Stimulated activated CD4-positive, alpha-beta T cell treated with anti-CD3 and anti-CD28 coated beads, TNF-alpha, amount 100 ng/mL, for 24 hours (primary cell): ENCODE data around the gene ENTR1.

Experiments used
- DNase-seq, 3 experiments: peaks; one replicate each; pipeline ENCODE4 v3.0.0-alpha.2; 2020; ENCODE audit warnings: low read depth in 3 of 3

Gene ENTR1

GRCh38 chr9:136377341-136378169 lies 32.9 kb downstream of the ENTR1 start:
- DNase-seq = no peak

GRCh38 chr9:136376457-136376856 lies 34.0 kb downstream of the ENTR1 start:
- no peak for DNase-seq

GRCh38 chr9:136375096-136375495 lies 35.3 kb downstream of the ENTR1 start:
- no peak for DNase-seq

- no peak for DNase-seq
These were observed 36.2 kb downstream of the ENTR1 start for GRCh38 chr9:136374183-136374575.

- DNase-seq = no peak
These were observed 36.9 kb downstream of the ENTR1 start, which contains the start of gene CARD9 for GRCh38 chr9:136373300-136374182. Gene CARD9, minus strand, starts transcription at chr9:136373669. Its CDS starts 1,591 bp downstream, at chr9:136372078.

- DNase-seq = no peak
These were observed 37.7 kb downstream of the ENTR1 start for GRCh38 chr9:136372561-136373299.

GRCh38 chr9:136372006-136372405 lies 38.4 kb downstream of the ENTR1 start:
- no peak for DNase-seq

- DNase-seq = no peak
These were observed 38.9 kb downstream of the ENTR1 start for GRCh38 chr9:136371533-136371880.

GRCh38 chr9:136370687-136371532 lies 39.5 kb downstream of the ENTR1 start:
- DNase-seq = no peak

- no peak for DNase-seq
These were observed 40.4 kb downstream of the ENTR1 start for GRCh38 chr9:136370037-136370436.

- DNase-seq = no peak
These were observed 42.2 kb downstream of the ENTR1 start for GRCh38 chr9:136368190-136368589.

GRCh38 chr9:136367296-136368145 lies 42.9 kb downstream of the ENTR1 start:
- no peak for DNase-seq

- DNase-seq = no peak
These were observed 43.6 kb downstream of the ENTR1 start for GRCh38 chr9:136366826-136367225.

- no peak for DNase-seq
These were observed 44.6 kb downstream of the ENTR1 start for GRCh38 chr9:136365775-136366222.

- DNase-seq = no peak
These were observed 45.3 kb downstream of the ENTR1 start for GRCh38 chr9:136364942-136365774.

GRCh38 chr9:136363949-136364748 lies 46.3 kb downstream of the ENTR1 start:
- DNase-seq = no peak

- DNase-seq = peak; percentile 89 to 98 (median 96)
These were observed 47.1 kb downstream of the ENTR1 start, which contains the start of gene DNLZ for GRCh38 chr9:136363106-136363948. Gene DNLZ, minus strand, starts transcription at chr9:136363744. Its CDS starts 30 bp downstream, at chr9:136363714.
